Kidney tubule cell (primary cell): ENCODE data around the gene CNTLN.

Source experiments
- DNase-seq: peaks from one replicate; pipeline ENCODE4 v3.0.0-alpha.2; 2018; ENCODE audit warnings: low spot score

The CNTLN gene, protein sequence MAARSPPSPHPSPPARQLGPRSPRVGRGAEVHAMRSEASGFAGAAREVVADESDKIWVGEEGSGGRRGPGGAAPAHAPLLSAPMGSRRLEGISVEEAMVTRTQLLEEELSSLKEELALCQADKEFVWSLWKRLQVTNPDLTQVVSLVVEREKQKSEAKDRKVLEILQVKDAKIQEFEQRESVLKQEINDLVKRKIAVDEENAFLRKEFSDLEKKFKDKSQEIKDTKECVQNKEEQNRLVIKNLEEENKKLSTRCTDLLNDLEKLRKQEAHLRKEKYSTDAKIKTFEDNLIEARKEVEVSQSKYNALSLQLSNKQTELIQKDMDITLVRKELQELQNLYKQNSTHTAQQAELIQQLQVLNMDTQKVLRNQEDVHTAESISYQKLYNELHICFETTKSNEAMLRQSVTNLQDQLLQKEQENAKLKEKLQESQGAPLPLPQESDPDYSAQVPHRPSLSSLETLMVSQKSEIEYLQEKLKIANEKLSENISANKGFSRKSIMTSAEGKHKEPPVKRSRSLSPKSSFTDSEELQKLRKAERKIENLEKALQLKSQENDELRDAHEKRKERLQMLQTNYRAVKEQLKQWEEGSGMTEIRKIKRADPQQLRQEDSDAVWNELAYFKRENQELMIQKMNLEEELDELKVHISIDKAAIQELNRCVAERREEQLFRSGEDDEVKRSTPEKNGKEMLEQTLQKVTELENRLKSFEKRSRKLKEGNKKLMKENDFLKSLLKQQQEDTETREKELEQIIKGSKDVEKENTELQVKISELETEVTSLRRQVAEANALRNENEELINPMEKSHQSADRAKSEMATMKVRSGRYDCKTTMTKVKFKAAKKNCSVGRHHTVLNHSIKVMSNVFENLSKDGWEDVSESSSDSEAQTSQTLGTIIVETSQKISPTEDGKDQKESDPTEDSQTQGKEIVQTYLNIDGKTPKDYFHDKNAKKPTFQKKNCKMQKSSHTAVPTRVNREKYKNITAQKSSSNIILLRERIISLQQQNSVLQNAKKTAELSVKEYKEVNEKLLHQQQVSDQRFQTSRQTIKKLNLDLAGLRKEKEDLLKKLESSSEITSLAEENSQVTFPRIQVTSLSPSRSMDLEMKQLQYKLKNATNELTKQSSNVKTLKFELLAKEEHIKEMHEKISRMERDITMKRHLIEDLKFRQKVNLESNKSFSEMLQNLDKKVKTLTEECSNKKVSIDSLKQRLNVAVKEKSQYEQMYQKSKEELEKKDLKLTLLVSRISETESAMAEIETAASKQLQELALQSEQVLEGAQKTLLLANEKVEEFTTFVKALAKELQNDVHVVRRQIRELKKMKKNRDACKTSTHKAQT (N-terminal part only)

DNA sequence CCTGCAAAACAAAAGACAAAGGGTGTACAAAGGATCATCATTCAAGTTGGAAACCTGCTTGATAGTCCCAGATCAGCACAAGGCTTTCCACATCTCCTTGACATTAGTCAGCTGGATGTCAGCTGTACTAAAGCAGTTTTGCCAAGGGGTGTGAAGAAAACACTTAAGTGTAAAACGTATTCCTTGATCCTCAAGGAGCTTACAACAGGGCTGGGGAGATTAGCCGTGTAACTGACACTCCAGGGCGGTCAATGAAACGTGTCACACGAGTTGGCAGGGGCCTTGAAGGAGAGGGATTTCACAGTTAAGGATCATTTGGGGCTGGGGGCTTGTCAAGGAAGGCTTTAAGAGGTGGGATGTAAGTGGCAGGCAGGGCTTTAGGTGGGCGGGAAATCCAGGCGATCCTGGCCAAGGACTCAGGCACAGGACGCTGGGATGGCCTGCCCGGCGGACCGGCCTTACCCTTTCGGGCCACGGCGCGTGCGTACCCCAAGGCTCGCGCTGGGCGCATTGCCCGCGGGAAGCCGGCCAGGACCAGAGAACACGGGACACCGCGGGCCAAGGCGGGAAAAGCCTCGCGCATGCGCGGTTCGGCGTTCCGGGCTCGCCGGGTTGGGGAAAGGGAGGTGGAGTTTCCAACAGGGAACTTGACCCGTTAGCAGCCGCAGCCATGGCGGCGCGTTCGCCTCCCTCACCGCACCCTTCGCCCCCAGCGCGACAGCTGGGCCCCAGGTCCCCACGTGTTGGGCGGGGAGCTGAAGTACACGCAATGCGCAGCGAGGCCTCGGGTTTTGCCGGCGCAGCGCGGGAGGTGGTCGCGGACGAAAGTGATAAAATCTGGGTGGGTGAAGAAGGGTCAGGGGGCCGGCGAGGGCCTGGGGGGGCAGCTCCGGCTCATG lies at the start of gene CNTLN:
Gene CNTLN (plus strand): TSS at position 645 of the 899 bp plus-strand sequence. CDS start 26 bp downstream, at position 671.
- peak; percentile 89 for DNase-seq

DNA sequence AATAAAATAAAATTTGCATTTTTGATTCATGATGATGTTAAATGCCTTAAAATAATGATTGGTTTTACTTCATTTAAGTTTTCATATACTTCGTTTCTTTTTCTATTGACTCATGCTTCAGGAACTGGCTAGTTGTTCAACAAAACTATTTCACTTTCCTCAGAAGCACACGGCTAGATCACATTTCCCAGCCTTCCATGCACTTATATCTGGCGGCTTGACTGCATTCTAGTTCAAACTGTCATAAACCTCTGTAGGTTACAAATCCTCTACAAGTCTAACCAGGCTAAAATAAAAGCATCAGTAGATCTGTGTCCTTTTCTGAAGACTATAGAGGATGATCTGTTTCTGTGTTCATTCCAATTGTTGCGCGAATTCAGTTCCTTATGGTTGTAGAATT lies 46.3 kb upstream of the CNTLN start:
- DNase-seq, result no peak

DNA sequence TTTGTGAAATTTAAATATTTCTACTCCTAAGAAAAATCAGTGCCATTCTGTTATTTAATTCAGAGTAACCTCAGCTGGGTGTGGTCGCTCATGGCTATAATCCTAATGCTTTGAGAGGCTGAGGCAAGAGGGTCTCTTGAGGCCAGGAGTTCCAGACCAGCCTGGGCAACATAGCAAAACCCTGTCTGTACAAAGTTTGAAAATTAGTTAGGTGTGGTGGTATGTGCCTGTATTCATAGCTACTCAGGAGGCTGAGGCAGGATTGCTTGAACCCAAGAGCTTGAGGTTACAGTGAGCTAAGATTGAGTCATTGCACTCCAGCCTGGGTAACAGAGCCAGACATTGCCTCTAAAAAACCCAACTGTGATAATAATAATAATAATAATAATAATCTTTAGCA lies 44.8 kb upstream of the CNTLN start:
- DNase-seq, result no peak

GRCh38 chr9:17116400-17116837 lies 18.4 kb upstream of the CNTLN start:
- peak; percentile 52 for DNase-seq

DNA sequence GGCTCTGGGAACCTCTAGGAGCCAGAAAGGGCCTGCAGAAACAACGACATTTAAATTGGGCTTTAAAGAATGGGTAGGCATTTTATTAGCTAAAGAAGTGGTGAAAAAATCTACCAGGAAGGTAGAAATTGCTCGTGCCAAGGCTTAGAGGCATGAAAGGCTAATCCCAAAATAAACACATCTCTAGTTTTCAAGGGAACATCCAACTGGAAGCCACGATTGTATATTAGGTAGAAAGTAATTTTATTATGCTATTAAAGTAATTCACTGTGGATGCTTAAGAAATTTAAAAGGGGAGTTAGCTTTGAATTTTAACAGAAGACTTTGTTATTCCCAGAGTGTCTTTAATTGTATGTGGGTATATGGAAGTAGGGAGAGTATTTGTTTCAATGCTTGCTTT lies 17.5 kb upstream of the CNTLN start:
- no peak for DNase-seq

- DNase-seq, result no peak
These were observed 14.6 kb upstream of the CNTLN start for GRCh38 chr9:17120203-17120602.

DNA sequence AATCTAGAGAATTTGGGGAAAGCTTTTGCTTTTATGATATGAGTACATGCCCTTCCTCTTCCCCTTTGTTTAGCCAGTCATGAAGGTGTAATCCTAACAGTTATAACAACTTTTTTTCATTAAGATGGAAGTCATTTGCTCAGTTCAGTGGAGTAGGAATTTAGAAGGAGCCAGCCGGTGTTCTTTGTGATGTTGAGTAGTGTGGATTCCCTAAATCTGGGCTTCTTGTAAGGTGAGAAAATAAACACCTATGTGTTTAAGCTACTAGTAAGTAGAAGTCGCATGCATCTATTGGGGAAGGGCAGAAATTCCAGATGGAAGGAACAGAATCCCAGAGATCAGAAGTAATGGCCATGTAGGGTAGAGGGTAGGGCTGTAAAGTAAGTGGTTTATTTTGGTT lies 13.6 kb upstream of the CNTLN start:
- no peak for DNase-seq

DNA sequence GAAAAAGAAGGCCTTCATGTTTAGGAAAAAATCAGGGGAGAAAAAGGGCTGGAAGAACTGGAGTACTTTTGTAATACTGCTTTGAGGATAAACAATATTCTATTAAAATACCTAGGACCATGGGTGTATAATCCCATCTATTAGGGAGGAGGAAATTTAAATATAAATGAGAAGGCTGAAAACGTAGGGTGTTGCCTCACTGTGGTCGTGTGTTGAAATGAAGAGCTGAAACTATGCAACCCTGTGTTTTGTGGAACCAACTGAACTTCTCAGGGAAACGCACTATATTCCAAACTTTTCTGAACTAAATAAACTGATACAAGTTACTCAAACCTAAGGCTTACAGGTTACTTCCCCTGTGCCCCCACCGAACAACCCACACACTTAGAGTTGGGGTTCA lies 4.5 kb upstream of the CNTLN start:
- DNase-seq, result no peak

DNA sequence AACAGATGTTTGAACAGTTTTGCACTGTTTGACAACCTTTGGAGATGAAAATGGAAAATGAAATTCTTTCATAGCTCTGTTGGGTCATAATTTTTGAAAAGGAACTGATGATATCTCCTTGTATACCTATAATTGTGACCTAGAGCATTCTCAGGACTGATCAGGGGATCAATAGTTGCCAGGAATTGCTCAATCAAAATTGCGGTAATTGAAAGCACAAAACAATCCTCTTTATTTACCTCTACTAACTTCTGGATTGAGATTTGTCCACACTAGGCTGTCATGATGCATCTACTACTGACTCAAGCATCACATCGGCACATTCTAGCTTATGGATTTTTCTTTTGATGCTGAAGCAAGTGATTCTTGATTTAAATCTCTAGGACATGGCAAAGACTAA lies 4.1 kb upstream of the CNTLN start:
- DNase-seq, result no peak

- DNase-seq, result no peak
These were observed 3.3 kb upstream of the CNTLN start for GRCh38 chr9:17131494-17131893.

GRCh38 chr9:17135295-17136160 lies 688 bp downstream of the CNTLN start:
- DNase-seq, result peak; percentile 37

GRCh38 chr9:17137566-17137965 lies 2.7 kb downstream of the CNTLN start:
- no peak for DNase-seq

- no peak for DNase-seq
These were observed 3.7 kb downstream of the CNTLN start for GRCh38 chr9:17138503-17138902.

GRCh38 chr9:17140418-17140817 lies 5.6 kb downstream of the CNTLN start:
- DNase-seq, result no peak

DNA sequence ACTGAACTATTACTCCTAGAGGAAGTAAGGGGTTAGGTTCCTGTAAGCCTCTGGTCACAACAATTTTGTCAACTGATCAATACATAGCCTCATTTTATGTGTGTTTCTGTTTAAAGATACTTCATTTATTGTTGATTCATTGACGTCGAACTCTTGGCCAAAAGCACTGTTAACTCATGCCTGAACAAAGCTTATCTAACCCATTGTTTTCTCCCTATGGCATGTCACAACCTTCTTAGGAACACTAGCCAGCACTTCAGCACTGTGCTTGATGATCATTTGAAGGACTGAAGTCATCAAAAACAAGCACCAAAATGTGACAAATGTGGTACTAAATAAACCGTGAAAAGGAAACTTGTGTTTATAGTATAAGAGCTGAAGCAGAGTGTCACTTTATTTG lies 13.5 kb downstream of the CNTLN start:
- no peak for DNase-seq

GRCh38 chr9:17159469-17159868 lies 24.6 kb downstream of the CNTLN start:
- no peak for DNase-seq

- DNase-seq, result no peak
These were observed 25.5 kb downstream of the CNTLN start for GRCh38 chr9:17160327-17160726.

GRCh38 chr9:17165764-17166163 lies 30.9 kb downstream of the CNTLN start:
- no peak for DNase-seq

DNA sequence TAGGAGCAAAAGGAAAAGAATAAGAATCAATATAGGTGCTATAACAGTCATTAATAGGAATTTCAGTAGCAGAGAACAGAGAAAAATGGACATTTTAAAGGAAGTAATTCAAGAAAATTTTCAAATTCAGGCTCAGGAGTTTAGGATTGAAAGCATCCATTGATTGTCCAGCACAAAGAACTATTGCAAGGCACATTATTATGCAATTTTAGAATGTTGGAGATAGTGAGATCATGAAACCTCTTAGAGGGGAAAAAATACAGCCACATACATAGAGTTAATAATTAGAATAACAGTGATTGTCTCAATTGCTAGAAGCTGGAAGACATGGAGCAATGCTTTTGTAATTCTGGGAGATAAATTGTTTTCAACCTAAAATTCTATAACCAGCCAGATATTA lies 31.5 kb downstream of the CNTLN start:
- DNase-seq, result no peak
